ENCODE data around the gene STING1. TPM values are rescaled to one million over a fixed set of nuclear protein-coding genes. Genes with fewer than 3 reads are reported as not detected.

Gene STING1
- total RNA-seq, 1 donor from 2014 or later = 14.6 TPM

DNA sequence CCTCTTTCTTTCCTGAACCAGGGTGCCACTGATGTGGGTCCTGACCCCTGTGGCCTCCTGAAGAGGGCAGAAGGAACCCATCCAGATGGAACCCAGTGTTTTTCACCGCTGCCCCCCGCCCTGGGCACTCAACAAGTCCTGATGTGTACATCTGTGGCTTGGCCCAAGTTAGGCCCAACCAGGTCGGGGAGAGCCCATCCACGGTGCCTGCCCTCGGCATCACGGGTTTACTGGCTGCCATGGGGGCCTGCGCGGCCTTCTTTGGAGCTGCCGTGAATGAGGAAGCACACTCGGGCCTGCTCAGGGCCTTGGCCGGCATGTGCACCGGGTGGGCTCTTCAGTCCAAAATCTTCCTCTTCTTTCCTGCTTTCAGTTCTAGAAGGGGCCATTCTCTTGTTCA, 25.8 kb downstream of the STING1 start:
- Histone ChIP-seq H3K9me3 (ENCODE audit: control insufficient read depth in 3 of 3, low read length in 3 of 3) (no peaks in the 10 kb centered on the region), H3K4me3 (ENCODE audit: low read length in 3 of 3) (no peak overlapping the region), H3K27me3 (ENCODE audit: control insufficient read depth in 3 of 3, insufficient read depth in 3 of 3, low read length in 3 of 3) (no peaks in the 10 kb centered on the region), H3K36me3 (ENCODE audit: control insufficient read depth in 3 of 3, insufficient read depth in 3 of 3, low read length in 3 of 3) (peaks cover 0 to 3% (median 0%) of the 10 kb centered on the region in 3 donors), H3K4me1 (ENCODE audit: control insufficient read depth in 3 of 3, insufficient read depth in 3 of 3, low read length in 3 of 3) (peaks cover 0 to 4% (median 0%) of the 10 kb centered on the region in 3 donors), H3K9ac (ENCODE audit: low read depth in 1 of 3, low read length in 3 of 3) (no peak overlapping the region), H3K27ac (ENCODE audit: low read depth, low read length) (no peak overlapping the region)

DNA sequence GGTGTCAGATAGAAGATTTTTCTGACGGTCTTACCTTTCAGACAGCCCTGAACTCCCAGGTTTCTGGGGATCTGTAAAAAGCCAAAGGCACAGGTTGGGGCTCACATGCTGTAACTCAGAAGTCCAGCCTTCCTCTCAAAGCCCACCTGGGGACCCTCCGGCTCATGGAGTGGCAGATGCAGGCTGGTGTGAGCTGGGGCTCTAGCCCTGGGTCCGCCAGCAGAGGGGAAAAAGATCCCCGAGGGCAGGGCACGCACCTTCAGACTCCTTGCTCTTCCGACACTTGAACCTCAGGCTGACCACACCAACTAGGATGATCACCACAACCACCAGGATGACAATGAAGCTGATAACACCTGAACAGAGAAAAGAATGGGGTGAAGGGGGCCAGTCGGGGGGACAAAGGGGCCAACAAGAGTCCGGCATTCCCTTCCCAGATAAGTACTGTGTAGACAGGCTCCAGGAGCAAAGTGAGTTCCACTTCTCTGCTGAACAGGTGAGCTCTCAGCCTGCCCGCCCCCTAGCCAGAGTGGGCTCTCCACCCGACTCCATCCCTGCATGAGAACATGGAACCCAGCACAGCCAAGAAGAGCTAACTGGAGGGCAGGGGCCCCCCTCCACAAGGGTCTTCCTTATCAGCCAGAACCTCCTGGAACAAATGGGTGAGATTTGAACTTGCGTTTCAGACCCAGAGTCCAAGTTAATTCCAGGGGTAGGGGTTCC, 27.8 kb downstream of the STING1 start:
- no peak overlapping the region for H3K27ac ChIP-seq (ENCODE audit: low read depth, low read length)
- H3K4me3 ChIP-seq (ENCODE audit: low read length in 3 of 3) = no peak overlapping the region
- no peaks in the 10 kb centered on the region for H3K9me3 ChIP-seq (ENCODE audit: control insufficient read depth in 3 of 3, low read length in 3 of 3)
- H3K36me3 ChIP-seq (ENCODE audit: control insufficient read depth in 3 of 3, insufficient read depth in 3 of 3, low read length in 3 of 3) = peaks cover 0 to 3% (median 0%) of the 10 kb centered on the region in 3 donors
- H3K27me3 ChIP-seq (ENCODE audit: control insufficient read depth in 3 of 3, insufficient read depth in 3 of 3, low read length in 3 of 3) = no peaks in the 10 kb centered on the region
- H3K9ac ChIP-seq (ENCODE audit: low read depth in 1 of 3, low read length in 3 of 3) = no peak overlapping the region
- H3K4me1 ChIP-seq (ENCODE audit: control insufficient read depth in 3 of 3, insufficient read depth in 3 of 3, low read length in 3 of 3) = peaks cover 0 to 4% (median 0%) of the 10 kb centered on the region in 3 donors

DNA sequence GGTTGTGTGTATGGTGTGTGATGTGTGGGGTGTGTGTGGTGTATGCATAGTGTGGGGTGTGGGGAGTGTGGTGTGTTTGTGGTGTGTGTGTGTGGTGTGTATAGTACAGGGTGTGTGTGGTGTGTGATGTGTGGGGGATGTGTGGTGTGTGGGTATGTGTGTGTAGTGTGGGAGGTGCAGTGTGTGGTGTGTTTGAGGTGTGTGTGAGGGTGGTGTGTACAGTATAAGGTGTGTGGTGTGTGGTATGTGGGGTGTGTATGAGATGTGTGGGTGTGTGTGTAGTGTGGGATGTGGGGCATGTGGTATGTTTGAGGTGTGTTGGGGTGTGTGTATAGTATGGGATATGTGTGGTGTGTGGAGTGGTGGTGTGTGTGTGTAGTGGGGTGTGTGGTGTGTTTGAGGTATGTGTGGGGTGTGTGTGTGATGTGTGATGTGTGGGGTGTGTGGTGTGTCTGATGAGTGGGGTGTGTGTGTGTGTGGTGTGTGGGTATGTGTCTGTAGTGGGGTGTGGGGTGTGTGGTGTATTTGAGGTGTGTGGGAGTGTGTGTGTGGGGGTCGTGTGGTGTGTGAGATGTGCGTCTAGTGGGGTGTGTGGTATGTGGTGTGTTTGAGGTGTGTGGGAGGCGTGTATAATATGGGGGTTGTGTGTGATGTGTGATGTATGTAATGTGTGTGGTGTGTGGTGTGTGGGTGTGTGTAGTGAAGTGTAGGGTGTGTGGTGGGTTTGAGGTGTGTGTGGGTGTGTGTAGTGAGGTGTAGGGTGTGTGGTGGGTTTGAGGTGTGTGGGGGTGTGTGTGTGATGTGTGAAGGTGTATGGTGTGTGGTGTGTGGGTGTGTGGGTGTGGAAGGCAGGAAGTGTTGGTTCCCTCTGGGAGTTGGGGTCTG, 28.6 kb downstream of the STING1 start:
- no peak overlapping the region for H3K4me3 ChIP-seq (ENCODE audit: low read length in 3 of 3)
- no peaks in the 10 kb centered on the region for H3K9me3 ChIP-seq (ENCODE audit: control insufficient read depth in 3 of 3, low read length in 3 of 3)
- H3K4me1 ChIP-seq (ENCODE audit: control insufficient read depth in 3 of 3, insufficient read depth in 3 of 3, low read length in 3 of 3) = peaks cover 0 to 4% (median 0%) of the 10 kb centered on the region in 3 donors
- H3K27me3 ChIP-seq (ENCODE audit: control insufficient read depth in 3 of 3, insufficient read depth in 3 of 3, low read length in 3 of 3) = no peaks in the 10 kb centered on the region
- H3K27ac ChIP-seq (ENCODE audit: low read depth, low read length) = no peak overlapping the region
- H3K36me3 ChIP-seq (ENCODE audit: control insufficient read depth in 3 of 3, insufficient read depth in 3 of 3, low read length in 3 of 3) = peaks cover 0 to 3% (median 0%) of the 10 kb centered on the region in 3 donors
- H3K9ac ChIP-seq (ENCODE audit: low read depth in 1 of 3, low read length in 3 of 3) = no peak overlapping the region

DNA sequence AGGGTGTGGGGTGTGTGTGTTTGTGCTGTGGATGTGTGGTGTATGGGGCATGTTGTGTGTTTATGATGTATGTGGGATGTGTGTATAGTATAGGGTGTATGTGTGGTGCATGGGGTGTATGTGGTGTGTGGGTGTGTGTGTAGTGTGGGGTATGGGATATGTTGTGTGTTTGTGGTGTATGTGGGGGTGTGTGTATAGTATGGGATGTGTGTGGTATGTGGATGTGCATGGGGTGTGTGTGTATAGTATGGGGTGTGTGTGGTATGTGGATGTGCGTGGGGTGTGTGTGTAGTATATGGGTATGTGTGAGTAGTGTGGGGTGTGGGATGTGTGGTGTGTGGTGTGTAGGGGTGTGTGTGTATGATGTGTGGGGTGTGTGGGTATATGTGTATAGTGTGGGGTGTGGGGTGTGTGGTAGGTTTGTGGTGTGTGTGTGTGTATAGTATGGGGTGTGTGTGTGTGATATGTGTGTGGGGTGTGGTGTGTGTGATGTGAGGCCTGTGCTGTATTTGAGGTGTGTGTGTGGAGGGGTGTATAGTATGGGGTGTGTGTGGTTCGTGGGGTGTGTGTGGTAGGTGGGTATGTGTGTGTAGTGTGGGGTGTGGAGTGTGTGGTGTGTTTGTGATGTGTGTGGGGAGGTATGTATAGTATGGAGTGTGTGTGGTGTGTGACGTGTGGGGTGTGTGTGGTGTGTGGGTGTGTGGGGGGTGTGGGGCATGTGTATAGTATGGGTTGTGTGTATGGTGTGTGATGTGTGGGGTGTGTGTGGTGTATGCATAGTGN, 30.5 kb downstream of the STING1 start:
- Histone ChIP-seq H3K4me1 (ENCODE audit: control insufficient read depth in 3 of 3, insufficient read depth in 3 of 3, low read length in 3 of 3) (no peaks in the 10 kb centered on the region), H3K27me3 (ENCODE audit: control insufficient read depth in 3 of 3, insufficient read depth in 3 of 3, low read length in 3 of 3) (no peaks in the 10 kb centered on the region), H3K36me3 (ENCODE audit: control insufficient read depth in 3 of 3, insufficient read depth in 3 of 3, low read length in 3 of 3) (peaks cover 0 to 2% (median 0%) of the 10 kb centered on the region in 3 donors), H3K4me3 (ENCODE audit: low read length in 3 of 3) (no peak overlapping the region), H3K9ac (ENCODE audit: low read depth in 1 of 3, low read length in 3 of 3) (no peak overlapping the region), H3K27ac (ENCODE audit: low read depth, low read length) (no peak overlapping the region), H3K9me3 (ENCODE audit: control insufficient read depth in 3 of 3, low read length in 3 of 3) (no peaks in the 10 kb centered on the region)

DNA sequence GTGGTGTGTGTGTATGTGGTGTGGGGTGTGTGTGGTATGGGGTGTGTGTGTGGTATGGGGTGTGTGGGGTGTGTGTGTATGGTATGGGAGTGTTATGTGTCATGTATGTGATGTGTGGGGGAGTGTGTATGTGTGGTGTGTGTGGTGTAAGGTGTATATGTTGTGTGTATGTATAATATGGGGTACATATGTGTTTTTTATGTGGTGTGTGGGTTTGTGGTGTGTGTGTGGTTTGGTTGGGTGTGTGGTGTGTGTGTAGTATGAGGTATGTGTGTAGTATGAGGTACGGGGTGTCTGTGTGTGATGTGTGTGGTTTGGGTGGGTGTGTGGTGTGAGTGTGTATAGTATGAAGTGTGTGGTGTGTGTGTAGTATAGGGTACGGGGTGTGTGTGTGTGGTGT, 31.4 kb downstream of the STING1 start:
- Histone ChIP-seq H3K27ac (ENCODE audit: low read depth, low read length) (no peak overlapping the region), H3K4me1 (ENCODE audit: control insufficient read depth in 3 of 3, insufficient read depth in 3 of 3, low read length in 3 of 3) (no peaks in the 10 kb centered on the region), H3K36me3 (ENCODE audit: control insufficient read depth in 3 of 3, insufficient read depth in 3 of 3, low read length in 3 of 3) (no peaks in the 10 kb centered on the region), H3K9me3 (ENCODE audit: control insufficient read depth in 3 of 3, low read length in 3 of 3) (no peaks in the 10 kb centered on the region), H3K9ac (ENCODE audit: low read depth in 1 of 3, low read length in 3 of 3) (no peak overlapping the region), H3K4me3 (ENCODE audit: low read length in 3 of 3) (no peak overlapping the region), H3K27me3 (ENCODE audit: control insufficient read depth in 3 of 3, insufficient read depth in 3 of 3, low read length in 3 of 3) (no peaks in the 10 kb centered on the region)

DNA sequence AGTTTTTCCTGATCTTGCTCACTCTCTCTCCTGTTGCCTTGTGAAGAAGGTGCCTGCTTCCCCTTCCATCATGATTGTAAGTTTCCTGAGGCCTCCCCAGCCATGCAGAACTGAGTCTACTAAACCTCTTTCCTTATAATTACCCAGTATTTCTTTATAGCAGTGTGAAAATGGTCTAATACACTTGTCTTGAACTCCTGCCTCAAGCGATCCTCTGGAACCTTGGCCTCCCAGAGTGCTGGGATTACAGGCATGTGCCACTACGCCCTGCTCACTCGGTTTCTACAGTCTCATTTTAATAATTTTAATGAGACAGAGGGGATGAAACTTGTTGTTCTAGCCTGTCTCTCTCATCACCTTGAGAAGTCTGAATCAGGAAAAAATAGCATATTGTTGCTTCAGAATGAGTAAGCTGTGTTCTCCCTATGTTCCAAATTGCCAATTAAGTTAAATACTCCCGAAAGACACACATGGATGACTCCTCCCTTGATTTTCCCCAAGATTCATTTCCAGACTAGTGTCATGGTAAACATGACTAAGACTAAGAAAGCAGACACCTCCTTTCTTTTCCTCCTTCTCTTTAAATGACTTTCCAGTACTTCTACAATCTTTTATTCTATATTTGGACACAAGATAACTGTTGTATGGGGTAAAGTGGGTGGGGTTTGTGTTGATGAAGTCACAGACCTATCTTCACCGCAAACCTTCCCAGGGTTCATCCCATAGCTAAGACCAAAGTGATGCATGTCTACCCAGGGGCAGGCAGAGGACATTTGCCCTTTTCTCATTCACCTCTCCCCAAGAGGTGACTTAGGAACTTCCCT, 35.4 kb downstream of the STING1 start:
- Histone ChIP-seq H3K4me3 (ENCODE audit: low read length in 3 of 3) (no peak overlapping the region), H3K9ac (ENCODE audit: low read depth in 1 of 3, low read length in 3 of 3) (no peak overlapping the region), H3K27me3 (ENCODE audit: control insufficient read depth in 3 of 3, insufficient read depth in 3 of 3, low read length in 3 of 3) (no peaks in the 10 kb centered on the region), H3K9me3 (ENCODE audit: control insufficient read depth in 3 of 3, low read length in 3 of 3) (no peaks in the 10 kb centered on the region), H3K36me3 (ENCODE audit: control insufficient read depth in 3 of 3, insufficient read depth in 3 of 3, low read length in 3 of 3) (no peaks in the 10 kb centered on the region), H3K27ac (ENCODE audit: low read depth, low read length) (no peak overlapping the region), H3K4me1 (ENCODE audit: control insufficient read depth in 3 of 3, insufficient read depth in 3 of 3, low read length in 3 of 3) (peaks cover 0 to 3% (median 0%) of the 10 kb centered on the region in 3 donors)

DNA sequence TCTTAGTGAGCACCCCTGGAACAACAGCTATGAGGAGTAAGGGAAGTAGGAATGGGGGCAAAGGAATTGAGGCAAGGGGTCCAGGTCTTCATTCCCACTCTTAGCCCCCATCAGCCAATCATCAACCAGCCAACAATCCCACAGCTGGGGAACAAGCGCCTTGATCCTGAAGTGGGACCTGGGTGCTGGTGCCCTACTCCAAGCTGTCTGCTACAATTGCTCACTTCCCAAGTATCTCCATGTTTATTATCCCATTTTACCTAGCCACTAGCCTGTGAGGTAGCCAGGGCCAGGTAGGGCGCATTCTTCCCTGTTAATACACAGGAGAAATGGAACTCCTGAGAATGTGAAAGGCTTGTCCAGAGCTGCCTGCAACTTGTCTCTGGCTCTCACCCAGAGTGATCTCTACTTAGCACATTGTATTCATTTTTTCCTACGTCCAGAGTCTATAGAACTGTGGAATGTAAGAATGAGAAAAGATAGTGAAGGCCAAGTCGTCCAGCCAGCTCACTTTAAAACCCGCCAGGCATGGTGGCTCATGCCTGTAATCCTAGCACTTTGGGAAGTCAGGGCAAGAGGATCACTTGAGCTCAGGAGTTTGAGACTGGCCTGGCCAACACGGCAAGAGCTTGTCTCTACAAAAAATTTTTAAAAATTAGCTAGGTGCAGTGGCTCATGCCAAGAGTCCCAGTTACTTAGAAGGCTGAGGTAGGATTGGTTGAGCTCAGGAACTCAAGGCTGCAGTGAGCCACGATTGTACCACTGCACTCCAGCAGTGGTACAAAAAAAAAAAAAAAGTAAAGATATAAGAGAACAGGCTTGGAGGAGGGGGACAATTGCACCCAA, 37.0 kb downstream of the STING1 start:
- H3K36me3 ChIP-seq (ENCODE audit: control insufficient read depth in 3 of 3, insufficient read depth in 3 of 3, low read length in 3 of 3) = no peaks in the 10 kb centered on the region
- H3K4me1 ChIP-seq (ENCODE audit: control insufficient read depth in 3 of 3, insufficient read depth in 3 of 3, low read length in 3 of 3) = peaks cover 0 to 3% (median 0%) of the 10 kb centered on the region in 3 donors
- no peaks in the 10 kb centered on the region for H3K9me3 ChIP-seq (ENCODE audit: control insufficient read depth in 3 of 3, low read length in 3 of 3)
- no peaks in the 10 kb centered on the region for H3K27me3 ChIP-seq (ENCODE audit: control insufficient read depth in 3 of 3, insufficient read depth in 3 of 3, low read length in 3 of 3)
- H3K4me3 ChIP-seq (ENCODE audit: low read length in 3 of 3) = no peak overlapping the region
- no peak overlapping the region for H3K9ac ChIP-seq (ENCODE audit: low read depth in 1 of 3, low read length in 3 of 3)
- H3K27ac ChIP-seq (ENCODE audit: low read depth, low read length) = no peak overlapping the region

DNA sequence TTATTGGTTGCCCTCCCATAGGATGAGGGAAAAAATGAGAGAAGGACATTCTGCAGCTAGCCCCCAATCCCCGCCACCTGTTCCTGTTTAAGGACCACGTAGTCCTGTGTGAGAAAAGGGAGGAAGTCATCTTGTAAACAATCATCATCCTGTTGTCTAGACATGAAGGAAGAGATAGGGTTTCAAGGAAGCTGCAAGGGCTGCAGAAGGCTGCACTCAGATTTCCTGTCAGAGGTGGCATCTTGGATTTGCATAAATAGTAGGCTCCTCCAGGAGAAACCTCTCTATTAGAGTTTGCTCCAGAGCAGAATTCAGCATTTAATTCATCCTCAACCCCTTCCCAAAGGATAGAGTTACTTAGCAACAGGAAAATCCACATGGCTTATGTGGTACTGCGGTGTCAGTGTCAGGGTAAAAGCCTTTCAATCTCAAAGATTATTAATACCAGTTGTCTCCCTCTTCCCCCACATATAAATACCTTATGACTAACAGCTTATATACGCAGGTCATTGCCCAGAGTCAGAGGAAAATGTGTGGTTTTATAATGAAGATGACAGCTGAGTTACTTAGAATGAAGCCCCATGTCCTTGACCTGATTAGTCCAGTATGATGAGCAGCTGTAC, 38.6 kb downstream of the STING1 start:
- H3K4me3 ChIP-seq (ENCODE audit: low read length in 3 of 3) = no peak overlapping the region
- no peaks in the 10 kb centered on the region for H3K9me3 ChIP-seq (ENCODE audit: control insufficient read depth in 3 of 3, low read length in 3 of 3)
- H3K4me1 ChIP-seq (ENCODE audit: control insufficient read depth in 3 of 3, insufficient read depth in 3 of 3, low read length in 3 of 3) = peaks cover 5 to 12% (median 5%) of the 10 kb centered on the region in 3 donors
- H3K9ac ChIP-seq (ENCODE audit: low read depth in 1 of 3, low read length in 3 of 3) = no peak overlapping the region
- H3K27ac ChIP-seq (ENCODE audit: low read depth, low read length) = no peak overlapping the region
- H3K27me3 ChIP-seq (ENCODE audit: control insufficient read depth in 3 of 3, insufficient read depth in 3 of 3, low read length in 3 of 3) = no peaks in the 10 kb centered on the region
- H3K36me3 ChIP-seq (ENCODE audit: control insufficient read depth in 3 of 3, insufficient read depth in 3 of 3, low read length in 3 of 3) = no peaks in the 10 kb centered on the region
